Gastrocnemius medialis (tissue), 4 donors: Measurements from ENCODE around the gene IGFL4. TPM values are rescaled to one million over a fixed set of nuclear protein-coding genes. Genes with fewer than 3 reads are reported as not detected.

ENCODE experiments used
- ATAC-seq, 2 donors: fragments of 150-250 bp; one replicate each; pipeline ENCODE4 v1.9.1; 2016
- DNase-seq, 2 donors: peaks; one replicate each; pipeline ENCODE4 v3.0.0-alpha.2; 2019
- H3K27ac ChIP-seq, 4 donors: fragments of 200-600 bp; sonication (generic); 1 replicate in 1 of 4; 2 replicates in 3 of 4; pipeline ENCODE4 v1.5.1; 2016 to 2018; ENCODE audit warnings: mild to moderate bottlenecking in 2 of 4, moderate library complexity in 1 of 4
- H3K27me3 ChIP-seq, 3 donors: fragments of 200-600 bp; sonication (generic) in 2 of 3; 1 replicate in 1 of 3; 2 replicates in 2 of 3; pipeline versions ENCODE4 v1.5.1 to v1.6.0; 2016 to 2019; ENCODE audit warnings: mild to moderate bottlenecking in 1 of 3, moderate library complexity in 1 of 3
- H3K36me3 ChIP-seq, 2 donors: fragments of 200-600 bp; sonication (generic) in 1 of 2; one replicate each; pipeline ENCODE4 v1.5.1; 2017 to 2018
- H3K4me1 ChIP-seq, 2 donors: fragments of 200-600 bp; sonication (generic) in 1 of 2; one replicate each; pipeline ENCODE4 v1.5.1; 2016 to 2017; ENCODE audit warnings: mild to moderate bottlenecking in 2 of 2
- H3K4me3 ChIP-seq, 4 donors: fragments of 200-600 bp; sonication (generic) in 3 of 4; 1 replicate in 1 of 4; 2 replicates in 3 of 4; pipeline ENCODE4 v1.5.1; 2016 to 2019; ENCODE audit warnings: mild to moderate bottlenecking in 2 of 4
- H3K9me3 ChIP-seq, 3 donors: fragments of 200-600 bp; sonication (generic) in 2 of 3; 1 replicate in 1 of 3; 2 replicates in 2 of 3; pipeline ENCODE4 v1.5.1; 2016 to 2019
- POLR2A ChIP-seq, 2 donors: fragments of 450-650 bp; IDR thresholded peaks; one replicate each; pipeline ENCODE4 v1.6.1; 2017; ENCODE audit warnings: antibody characterized with exemption in 2 of 2, mild to moderate bottlenecking in 2 of 2, moderate library complexity in 2 of 2
- in situ Hi-C, 4 donors: fragments of 200-750 bp; cut with MboI; loops; one replicate each; pipeline versions ENCODE4 v1.15.0 to v1.8.0; 2017; ENCODE audit warnings: low sequenced_read_pairs in 4 of 4
- intact Hi-C: fragments of 100-400 bp; cut with DNase I; formaldehyde crosslinking; loops from one replicate; pipeline ENCODE4 v1.15.1; 2023; ENCODE audit warnings: low total_unique reads
- total RNA-seq, 4 donors: library from RNA; depleted of rRNA; stranded (reverse); fragments of >200 nt; gene quantifications; one replicate each; pipeline versions ENCODE4 v1.1.0 to v1.2.3, GENCODE V29; 2016
- TF ChIP-seq, protein P1 (sequence below), 5 experiments: fragments of 450-650 bp in 3 of 5; fragments of 200-600 bp in 2 of 5; sonication (generic) in 2 of 5; IDR thresholded peaks in 4 of 5; conservative IDR thresholded peaks in 1 of 5; 1 replicate in 4 of 5; 2 replicates in 1 of 5; pipeline ENCODE4 v1.5.1; 2016 to 2019; ENCODE audit warnings: antibody characterized with exemption in 5 of 5, mild to moderate bottlenecking in 3 of 5, moderate library complexity in 3 of 5

Gene IGFL4
- total RNA-seq, 4 donors from 2014 or later, result not detected

- DNase-seq (no peak), ATAC-seq (no peak)
- in situ Hi-C loops, result loop anchor here in 1 of 4 donors (10.0 kb wide), 1 partner anchor 243 kb away; no protein-coding TSS in a partner anchor
- Histone ChIP-seq H3K27me3 (peaks cover 42 to 47% (median 43%) of the 10 kb centered on the region in 3 donors), H3K9me3 (no peaks in the 10 kb centered on the region), H3K27ac (no peak overlapping the region), H3K4me1 (peaks cover 0 to 2% of the 10 kb centered on the region in 2 donors), H3K4me3 (no peak overlapping the region), H3K36me3 (no peaks in the 10 kb centered on the region)
- TF ChIP-seq POLR2A (IDR thresholded peaks at IDR 0.05), result no peak
- TF ChIP-seq, protein P1, sequence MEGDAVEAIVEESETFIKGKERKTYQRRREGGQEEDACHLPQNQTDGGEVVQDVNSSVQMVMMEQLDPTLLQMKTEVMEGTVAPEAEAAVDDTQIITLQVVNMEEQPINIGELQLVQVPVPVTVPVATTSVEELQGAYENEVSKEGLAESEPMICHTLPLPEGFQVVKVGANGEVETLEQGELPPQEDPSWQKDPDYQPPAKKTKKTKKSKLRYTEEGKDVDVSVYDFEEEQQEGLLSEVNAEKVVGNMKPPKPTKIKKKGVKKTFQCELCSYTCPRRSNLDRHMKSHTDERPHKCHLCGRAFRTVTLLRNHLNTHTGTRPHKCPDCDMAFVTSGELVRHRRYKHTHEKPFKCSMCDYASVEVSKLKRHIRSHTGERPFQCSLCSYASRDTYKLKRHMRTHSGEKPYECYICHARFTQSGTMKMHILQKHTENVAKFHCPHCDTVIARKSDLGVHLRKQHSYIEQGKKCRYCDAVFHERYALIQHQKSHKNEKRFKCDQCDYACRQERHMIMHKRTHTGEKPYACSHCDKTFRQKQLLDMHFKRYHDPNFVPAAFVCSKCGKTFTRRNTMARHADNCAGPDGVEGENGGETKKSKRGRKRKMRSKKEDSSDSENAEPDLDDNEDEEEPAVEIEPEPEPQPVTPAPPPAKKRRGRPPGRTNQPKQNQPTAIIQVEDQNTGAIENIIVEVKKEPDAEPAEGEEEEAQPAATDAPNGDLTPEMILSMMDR (IDR thresholded peaks at IDR 0.05 in 4 of 5, conservative IDR thresholded peaks at IDR 0.05 in 1 of 5), result no peak
- intact Hi-C loops, result no loop called here
Measured at GRCh38 chr19:46022061-46022430, 18.8 kb downstream of the IGFL4 start.

DNA sequence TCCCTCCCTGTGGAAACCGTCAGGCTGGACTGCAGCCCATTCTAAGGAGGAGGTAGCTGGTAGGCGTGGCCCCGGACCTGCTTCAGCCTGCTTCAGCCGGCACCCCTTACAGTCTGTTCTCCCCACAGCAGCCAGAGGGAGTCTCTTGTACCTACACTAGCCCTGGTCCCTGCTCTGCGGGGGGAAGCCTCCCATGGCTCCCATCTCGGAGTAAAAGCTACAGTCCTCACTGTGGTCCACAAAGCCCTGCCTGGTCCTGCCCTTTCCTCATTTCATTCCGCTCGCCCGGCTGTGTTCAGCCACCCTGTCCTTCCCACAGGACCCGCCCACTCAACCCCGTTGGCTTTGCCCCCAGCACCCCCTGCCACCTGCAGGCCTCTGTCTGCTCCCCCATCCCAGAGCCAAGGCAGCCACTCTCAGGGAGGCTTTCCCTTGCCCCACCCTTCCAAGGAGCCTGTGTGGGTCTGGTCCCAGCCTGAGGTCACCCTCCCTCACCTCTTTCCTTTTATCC lies 19.2 kb downstream of the IGFL4 start:
- Histone ChIP-seq H3K27me3 (peaks cover 42 to 43% (median 42%) of the 10 kb centered on the region in 3 donors), H3K36me3 (no peaks in the 10 kb centered on the region), H3K27ac (no peak overlapping the region), H3K4me1 (peaks cover 0 to 5% of the 10 kb centered on the region in 2 donors), H3K4me3 (no peak overlapping the region), H3K9me3 (no peaks in the 10 kb centered on the region)
- in situ Hi-C loops (loop anchor here in 1 of 4 donors (10.0 kb wide), 1 partner anchor 243 kb away; no protein-coding TSS in a partner anchor), intact Hi-C loops (no loop called here)
- TF ChIP-seq, protein P1 (IDR thresholded peaks at IDR 0.05 in 4 of 5, conservative IDR thresholded peaks at IDR 0.05 in 1 of 5), result no peak
- TF ChIP-seq POLR2A (IDR thresholded peaks at IDR 0.05), result no peak
- no peak for ATAC-seq
- no peak for DNase-seq

GRCh38 chr19:46020819-46021125 lies 20.0 kb downstream of the IGFL4 start:
- intact Hi-C loops (no loop called here), in situ Hi-C loops (loop anchor here in 1 of 4 donors (10.0 kb wide), 1 partner anchor 244 kb away; no protein-coding TSS in a partner anchor)
- Histone ChIP-seq H3K27ac (no peak overlapping the region), H3K4me1 (peaks cover 0 to 12% of the 10 kb centered on the region in 2 donors), H3K36me3 (no peaks in the 10 kb centered on the region), H3K9me3 (no peaks in the 10 kb centered on the region), H3K27me3 (peaks cover 34 to 48% (median 39%) of the 10 kb centered on the region in 3 donors), H3K4me3 (no peak overlapping the region)
- DNase-seq (no peak), ATAC-seq (no peak)
- TF ChIP-seq POLR2A (IDR thresholded peaks at IDR 0.05), result no peak
- TF ChIP-seq, protein P1 (IDR thresholded peaks at IDR 0.05 in 4 of 5, conservative IDR thresholded peaks at IDR 0.05 in 1 of 5), result no peak

DNA sequence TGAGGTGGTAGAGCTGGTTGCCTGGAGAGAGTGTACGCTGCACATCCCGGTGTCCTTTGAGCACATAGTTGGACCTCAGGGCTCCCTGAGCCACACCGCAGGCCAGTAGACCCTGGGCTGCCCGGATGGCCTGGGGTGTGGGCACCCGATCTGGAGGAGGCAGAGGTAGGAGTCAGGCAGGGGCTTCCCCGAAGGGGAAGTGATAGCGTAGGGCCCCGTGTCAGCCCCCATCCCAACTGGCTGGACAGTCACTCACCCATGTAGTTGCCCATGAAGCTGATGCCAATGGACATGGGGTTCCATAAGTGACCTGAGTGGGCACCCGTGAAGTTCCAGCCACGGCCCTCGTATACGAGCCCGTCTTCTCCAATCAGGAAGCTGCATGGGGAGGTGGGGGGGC lies 21.5 kb downstream of the IGFL4 start:
- Histone ChIP-seq H3K4me3 (no peak overlapping the region), H3K27ac (no peak overlapping the region), H3K27me3 (peaks cover 36 to 48% (median 40%) of the 10 kb centered on the region in 3 donors), H3K4me1 (peaks cover 0 to 15% of the 10 kb centered on the region in 2 donors), H3K36me3 (no peaks in the 10 kb centered on the region), H3K9me3 (no peaks in the 10 kb centered on the region)
- ATAC-seq (no peak), DNase-seq (no peak)
- TF ChIP-seq, protein P1 (IDR thresholded peaks at IDR 0.05 in 4 of 5, conservative IDR thresholded peaks at IDR 0.05 in 1 of 5), result no peak
- TF ChIP-seq POLR2A (IDR thresholded peaks at IDR 0.05), result no peak
- intact Hi-C loops (loop anchor here (5.0 kb wide), 2 partner anchors 92 to 202 kb away; partner anchors contain the start of gene RSPH6A), in situ Hi-C loops (no loop called here)
